WTC11 (cell line): ENCODE data around the gene ADGRF1. TPM values are rescaled to one million over a fixed set of nuclear protein-coding genes. Genes with fewer than 3 reads are reported as not detected.

ENCODE experiments used
- ATAC-seq: fragments of 200-7000 bp; cut with Tn5 transposase; 2 replicates; pipeline ENCODE4 v1.10.0; 2021; ENCODE audit warnings: mild to moderate bottlenecking, moderate library complexity
- CTCF ChIA-PET: fragments of 300-600 bp; sonication (Branson Sonifier 250); formaldehyde crosslinking; loops from one replicate; lab custom pipeline; 2021; ENCODE audit warnings: antibody characterized with exemption; lab: Charles Lee
- POLR2A ChIA-PET: fragments of 350-600 bp; sonication (Branson Sonifier 250); formaldehyde crosslinking; loops from one replicate; lab custom pipeline; 2021; ENCODE audit warnings: antibody characterized with exemption; lab: Charles Lee
- DNase-seq: peaks from one replicate; pipeline ENCODE4 v3.0.0; 2021; ENCODE audit warnings: low spot score
- H3K27ac Mint-ChIP-seq: 2 replicates; pipeline ENCODE4 v1.8.0; 2021; ENCODE audit warnings: mixed read lengths
- H3K27me3 Mint-ChIP-seq: 2 replicates; pipeline ENCODE4 v1.8.0; 2021; ENCODE audit warnings: low read depth, mild to moderate bottlenecking, moderate library complexity, mixed read lengths
- H3K36me3 Mint-ChIP-seq: 2 replicates; pipeline ENCODE4 v1.8.0; 2021; ENCODE audit warnings: mixed read lengths
- H3K4me1 Mint-ChIP-seq: 2 replicates; pipeline ENCODE4 v1.8.0; 2022; ENCODE audit warnings: mixed read lengths
- H3K4me3 Mint-ChIP-seq: 2 replicates; pipeline ENCODE4 v1.8.0; 2021; ENCODE audit warnings: mild to moderate bottlenecking, moderate library complexity, mixed read lengths
- H3K9me3 Mint-ChIP-seq: 2 replicates; pipeline ENCODE4 v1.8.0; 2021; ENCODE audit warnings: mixed read lengths
- CBFB ChIP-seq: sonication (generic); formaldehyde crosslinking; IDR thresholded peaks from 2 replicates; pipeline ENCODE4 v1.8.1; 2022; ENCODE audit warnings: mild to moderate bottlenecking, low read depth, missing genetic modification reagents
- EMX1 ChIP-seq: fragments of 250-450 bp; sonication (Bioruptor Pico); IDR thresholded peaks from 2 replicates; pipeline ENCODE4 v1.8.0; 2021; ENCODE audit warnings: mild to moderate bottlenecking
- ESRRA ChIP-seq: sonication (generic); formaldehyde crosslinking; IDR thresholded peaks from 2 replicates; pipeline ENCODE4 v1.8.1; 2022; ENCODE audit warnings: mild to moderate bottlenecking, missing genetic modification reagents, borderline replicate concordance
- ETV6 ChIP-seq: sonication (generic); formaldehyde crosslinking; IDR thresholded peaks from 2 replicates; pipeline ENCODE4 v1.8.1; 2022; ENCODE audit warnings: mild to moderate bottlenecking, missing genetic modification reagents
- FOXJ3 ChIP-seq: sonication (generic); formaldehyde crosslinking; IDR thresholded peaks from 2 replicates; pipeline ENCODE4 v1.9.0; 2021; ENCODE audit warnings: missing genetic modification reagents, mild to moderate bottlenecking, borderline replicate concordance
- FOXP1 ChIP-seq: sonication (generic); formaldehyde crosslinking; IDR thresholded peaks from 2 replicates; pipeline ENCODE4 v1.8.0; 2022; ENCODE audit warnings: missing genetic modification reagents, mild to moderate bottlenecking, moderate library complexity, borderline replicate concordance
- GTF2I ChIP-seq: fragments of 250-450 bp; sonication (Bioruptor Pico); conservative IDR thresholded peaks from 2 replicates; pipeline ENCODE4 v1.4.0; 2021; ENCODE audit warnings: mild to moderate bottlenecking
- JUN ChIP-seq: sonication (generic); formaldehyde crosslinking; IDR thresholded peaks from 2 replicates; pipeline ENCODE4 v1.8.0; 2023; ENCODE audit warnings: mild to moderate bottlenecking, missing genetic modification reagents
- KAT7 ChIP-seq: sonication (generic); formaldehyde crosslinking; IDR thresholded peaks from 2 replicates; pipeline ENCODE4 v1.8.1; 2023; ENCODE audit warnings: missing genetic modification reagents, mild to moderate bottlenecking, borderline replicate concordance
- MXD4 ChIP-seq: fragments of 250-450 bp; sonication (Bioruptor Pico); IDR thresholded peaks from 2 replicates; pipeline ENCODE4 v1.8.0; 2021; ENCODE audit warnings: mild to moderate bottlenecking, moderate library complexity, borderline replicate concordance
- NFYB ChIP-seq: sonication (generic); formaldehyde crosslinking; conservative IDR thresholded peaks from 2 replicates; pipeline ENCODE4 v1.8.0; 2022; ENCODE audit warnings: low read depth, missing genetic modification reagents
- OVOL2 ChIP-seq: fragments of 250-450 bp; sonication (Bioruptor Pico); IDR thresholded peaks from 2 replicates; pipeline ENCODE4 v1.9.0; 2021; ENCODE audit warnings: mild to moderate bottlenecking, borderline replicate concordance
- RELA ChIP-seq: sonication (generic); formaldehyde crosslinking; IDR thresholded peaks from 2 replicates; pipeline ENCODE4 v1.8.1; 2022; ENCODE audit warnings: missing genetic modification reagents, mild to moderate bottlenecking, borderline replicate concordance
- SMAD4 ChIP-seq: sonication (generic); formaldehyde crosslinking; IDR thresholded peaks from 2 replicates; pipeline ENCODE4 v1.8.0; 2022; ENCODE audit warnings: mild to moderate bottlenecking, missing genetic modification reagents
- TCF7 ChIP-seq: sonication (generic); formaldehyde crosslinking; IDR thresholded peaks from 2 replicates; pipeline ENCODE4 v1.8.0; 2022; ENCODE audit warnings: mild to moderate bottlenecking, low read depth, missing genetic modification reagents, moderate library complexity
- USF1 ChIP-seq: sonication (generic); formaldehyde crosslinking; IDR thresholded peaks from 2 replicates; pipeline ENCODE4 v1.8.0; 2022; ENCODE audit warnings: mild to moderate bottlenecking, missing genetic modification reagents
- ZBTB21 ChIP-seq: sonication (generic); formaldehyde crosslinking; IDR thresholded peaks from 2 replicates; pipeline ENCODE4 v1.8.1; 2023; ENCODE audit warnings: mild to moderate bottlenecking, missing genetic modification reagents, borderline replicate concordance
- ZNF138 ChIP-seq: sonication (generic); formaldehyde crosslinking; conservative IDR thresholded peaks from 2 replicates; pipeline ENCODE4 v1.8.1; 2022; ENCODE audit warnings: mild to moderate bottlenecking, moderate library complexity, missing genetic modification reagents
- ZNF232 ChIP-seq: sonication (generic); formaldehyde crosslinking; IDR thresholded peaks from 2 replicates; pipeline ENCODE4 v1.8.0; 2022; ENCODE audit warnings: mild to moderate bottlenecking, missing genetic modification reagents
- ZNF263 ChIP-seq: sonication (generic); formaldehyde crosslinking; IDR thresholded peaks from 2 replicates; pipeline ENCODE4 v1.8.1; 2022; ENCODE audit warnings: low read depth, mild to moderate bottlenecking, moderate library complexity, missing genetic modification reagents
- ZNF396 ChIP-seq: fragments of 250-450 bp; sonication (Bioruptor Pico); IDR thresholded peaks from 2 replicates; pipeline ENCODE4 v1.8.0; 2021; ENCODE audit warnings: mild to moderate bottlenecking, moderate library complexity, borderline replicate concordance
- ZNF512 ChIP-seq: sonication (generic); formaldehyde crosslinking; IDR thresholded peaks from 2 replicates; pipeline ENCODE4 v1.8.1; 2022; ENCODE audit warnings: missing genetic modification reagents, borderline replicate concordance
- total RNA-seq: library from RNA; stranded (reverse); gene quantifications from 3 replicates; pipeline ENCODE4 v1.2.3, GENCODE V29; 2021
- TF ChIP-seq, protein P1 (sequence below): sonication (generic); formaldehyde crosslinking; IDR thresholded peaks from 2 replicates; pipeline ENCODE4 v1.8.1; 2023; ENCODE audit warnings: mild to moderate bottlenecking, missing genetic modification reagents
- TF ChIP-seq, protein P2 (sequence below): sonication (generic); formaldehyde crosslinking; conservative IDR thresholded peaks from 2 replicates; pipeline ENCODE4 v1.8.1; 2022; ENCODE audit warnings: mild to moderate bottlenecking, missing genetic modification reagents
- TF ChIP-seq, protein P3 (sequence below): fragments of 250-450 bp; sonication (Bioruptor Pico); IDR thresholded peaks from 2 replicates; pipeline ENCODE4 v1.9.0; 2021; ENCODE audit warnings: mild to moderate bottlenecking

The ADGRF1 gene
- total RNA-seq, 1 experiment from 2014 or later = 0.26 TPM

DNA sequence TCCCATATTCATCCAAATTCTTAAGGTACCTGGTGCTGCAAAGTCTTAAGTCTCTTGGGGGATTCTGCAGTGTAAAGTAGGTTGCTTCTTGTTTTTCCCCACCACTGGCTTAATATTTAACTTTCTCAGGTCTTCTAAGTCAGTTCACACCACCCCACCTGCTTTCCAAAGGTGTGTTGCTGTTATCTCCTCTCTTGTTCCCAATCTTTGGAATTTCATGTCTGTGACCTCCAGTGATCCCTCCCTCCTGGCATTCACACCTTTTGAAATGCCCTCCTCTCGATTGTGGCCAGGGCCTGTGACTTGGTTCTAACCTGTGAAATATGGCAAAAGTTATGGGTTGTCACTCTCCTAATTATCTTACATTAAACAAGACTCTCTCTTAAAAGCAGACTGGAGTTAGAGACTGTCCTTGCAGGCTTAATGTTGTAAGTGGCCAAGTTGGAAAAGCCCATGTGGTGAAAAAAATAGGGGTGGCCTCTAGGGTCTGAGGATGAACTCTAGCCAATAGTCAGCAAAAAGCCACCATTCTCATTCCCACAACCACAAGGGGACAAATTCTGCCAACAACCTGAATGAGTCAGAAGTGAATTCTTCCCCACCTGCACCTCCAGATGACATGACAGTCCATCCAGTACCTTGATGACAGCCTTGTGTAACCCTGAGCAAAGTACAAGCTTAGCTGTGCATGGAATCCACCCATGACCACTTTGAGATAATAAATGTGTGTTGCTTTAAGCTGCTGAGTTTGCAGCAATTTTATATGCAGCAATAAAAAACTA, 45.1 kb downstream of the ADGRF1 start:
- Mint-ChIP-seq H3K27me3 (no peaks in the 10 kb centered on the region), H3K4me3 (no peak overlapping the region), H3K9me3 (no peaks in the 10 kb centered on the region), H3K4me1 (no peaks in the 10 kb centered on the region), H3K27ac (no peak overlapping the region), H3K36me3 (no peaks in the 10 kb centered on the region)
- ATAC-seq (no peak), DNase-seq (no peak)
- ChIA-PET POLR2A (no interaction called here), CTCF (no interaction called here)
- no peak for TF ChIP-seq USF1

GRCh38 chr6:46994933-46995332, 47.2 kb downstream of the ADGRF1 start:
- TF ChIP-seq, protein P1, sequence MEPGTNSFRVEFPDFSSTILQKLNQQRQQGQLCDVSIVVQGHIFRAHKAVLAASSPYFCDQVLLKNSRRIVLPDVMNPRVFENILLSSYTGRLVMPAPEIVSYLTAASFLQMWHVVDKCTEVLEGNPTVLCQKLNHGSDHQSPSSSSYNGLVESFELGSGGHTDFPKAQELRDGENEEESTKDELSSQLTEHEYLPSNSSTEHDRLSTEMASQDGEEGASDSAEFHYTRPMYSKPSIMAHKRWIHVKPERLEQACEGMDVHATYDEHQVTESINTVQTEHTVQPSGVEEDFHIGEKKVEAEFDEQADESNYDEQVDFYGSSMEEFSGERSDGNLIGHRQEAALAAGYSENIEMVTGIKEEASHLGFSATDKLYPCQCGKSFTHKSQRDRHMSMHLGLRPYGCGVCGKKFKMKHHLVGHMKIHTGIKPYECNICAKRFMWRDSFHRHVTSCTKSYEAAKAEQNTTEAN = no peak
- TF ChIP-seq RELA (CRISPR knock-in tag) = no peak
- no peak for TF ChIP-seq JUN (CRISPR knock-in tag)
- TF ChIP-seq SMAD4 (CRISPR knock-in tag) = no peak
- TF ChIP-seq NFYB (CRISPR knock-in tag) = no peak
- TF ChIP-seq, protein P2, sequence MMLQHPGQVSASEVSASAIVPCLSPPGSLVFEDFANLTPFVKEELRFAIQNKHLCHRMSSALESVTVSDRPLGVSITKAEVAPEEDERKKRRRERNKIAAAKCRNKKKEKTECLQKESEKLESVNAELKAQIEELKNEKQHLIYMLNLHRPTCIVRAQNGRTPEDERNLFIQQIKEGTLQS = no peak
- TF ChIP-seq ZNF396 (CRISPR knock-in tag) = no peak
- no peak for TF ChIP-seq ZBTB21 (CRISPR knock-in tag)
- TF ChIP-seq ZNF263 (CRISPR knock-in tag) = no peak
- TF ChIP-seq ZNF138 (CRISPR knock-in tag) = no peak
- no peak for TF ChIP-seq ETV6 (CRISPR knock-in tag)
- no peak for TF ChIP-seq CBFB
- no peak for TF ChIP-seq TCF7 (CRISPR knock-in tag)
- TF ChIP-seq FOXJ3 = no peak
- H3K36me3 Mint-ChIP-seq = no peaks in the 10 kb centered on the region
- no peak for ATAC-seq
- 0 out of 2 replicates have a peak, but pooled peaks cover 6% of the 10 kb centered on the region for H3K4me1 Mint-ChIP-seq
- H3K27ac Mint-ChIP-seq = no peak overlapping the region
- POLR2A ChIA-PET = no interaction called here
- no peaks in the 10 kb centered on the region; the same call in 1 of the 2 replicates for H3K27me3 Mint-ChIP-seq
- H3K4me3 Mint-ChIP-seq = no peak overlapping the region
- no peak for DNase-seq
- CTCF ChIA-PET = no interaction called here
- no peaks in the 10 kb centered on the region for H3K9me3 Mint-ChIP-seq

DNA sequence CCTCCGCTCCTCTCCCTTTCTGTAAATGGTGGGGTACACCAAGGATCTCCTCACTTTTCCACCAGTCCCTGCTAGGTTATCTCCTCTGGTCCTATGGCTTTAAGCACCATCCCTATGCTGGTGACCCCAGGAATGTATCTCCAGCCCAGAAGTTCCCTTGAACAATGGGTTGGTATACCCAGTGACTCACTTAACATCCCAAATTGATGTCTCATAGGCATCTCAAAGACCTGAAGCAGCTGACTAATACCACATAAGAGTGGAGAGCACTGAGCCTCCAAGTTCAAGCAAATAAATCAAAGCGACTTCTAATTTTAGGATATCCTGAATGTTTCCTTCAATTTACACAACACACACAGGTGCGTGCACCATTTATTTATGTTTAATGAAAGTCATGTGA, 48.3 kb downstream of the ADGRF1 start:
- no peak for ATAC-seq
- 0 out of 2 replicates have a peak, but pooled peaks cover 6% of the 10 kb centered on the region for H3K4me1 Mint-ChIP-seq
- CTCF ChIA-PET = interaction anchor here (0.6 kb wide), 1 partner anchor 145 kb away, joined by 3 read pairs; no protein-coding TSS in a partner anchor
- H3K9me3 Mint-ChIP-seq = no peaks in the 10 kb centered on the region
- no peaks in the 10 kb centered on the region for H3K36me3 Mint-ChIP-seq
- DNase-seq = no peak
- TF ChIP-seq MXD4 (CRISPR knock-in tag) = no peak
- TF ChIP-seq ZNF138 (CRISPR knock-in tag) = no peak
- TF ChIP-seq ZNF512 (CRISPR knock-in tag) = no peak
- no peak for TF ChIP-seq KAT7
- no peak for TF ChIP-seq OVOL2 (CRISPR knock-in tag)
- no peak for TF ChIP-seq GTF2I (CRISPR knock-in tag)
- TF ChIP-seq ZNF232 (CRISPR knock-in tag) = no peak
- TF ChIP-seq FOXP1 = no peak
- no peak for TF ChIP-seq ZNF263 (CRISPR knock-in tag)
- TF ChIP-seq, protein P3, sequence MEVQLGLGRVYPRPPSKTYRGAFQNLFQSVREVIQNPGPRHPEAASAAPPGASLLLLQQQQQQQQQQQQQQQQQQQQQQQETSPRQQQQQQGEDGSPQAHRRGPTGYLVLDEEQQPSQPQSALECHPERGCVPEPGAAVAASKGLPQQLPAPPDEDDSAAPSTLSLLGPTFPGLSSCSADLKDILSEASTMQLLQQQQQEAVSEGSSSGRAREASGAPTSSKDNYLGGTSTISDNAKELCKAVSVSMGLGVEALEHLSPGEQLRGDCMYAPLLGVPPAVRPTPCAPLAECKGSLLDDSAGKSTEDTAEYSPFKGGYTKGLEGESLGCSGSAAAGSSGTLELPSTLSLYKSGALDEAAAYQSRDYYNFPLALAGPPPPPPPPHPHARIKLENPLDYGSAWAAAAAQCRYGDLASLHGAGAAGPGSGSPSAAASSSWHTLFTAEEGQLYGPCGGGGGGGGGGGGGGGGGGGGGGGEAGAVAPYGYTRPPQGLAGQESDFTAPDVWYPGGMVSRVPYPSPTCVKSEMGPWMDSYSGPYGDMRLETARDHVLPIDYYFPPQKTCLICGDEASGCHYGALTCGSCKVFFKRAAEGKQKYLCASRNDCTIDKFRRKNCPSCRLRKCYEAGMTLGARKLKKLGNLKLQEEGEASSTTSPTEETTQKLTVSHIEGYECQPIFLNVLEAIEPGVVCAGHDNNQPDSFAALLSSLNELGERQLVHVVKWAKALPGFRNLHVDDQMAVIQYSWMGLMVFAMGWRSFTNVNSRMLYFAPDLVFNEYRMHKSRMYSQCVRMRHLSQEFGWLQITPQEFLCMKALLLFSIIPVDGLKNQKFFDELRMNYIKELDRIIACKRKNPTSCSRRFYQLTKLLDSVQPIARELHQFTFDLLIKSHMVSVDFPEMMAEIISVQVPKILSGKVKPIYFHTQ (CRISPR knock-in tag) = no peak
- TF ChIP-seq EMX1 (CRISPR knock-in tag) = no peak
- no peak for TF ChIP-seq RELA (CRISPR knock-in tag)
- TF ChIP-seq ESRRA (CRISPR knock-in tag) = no peak
- no peak for TF ChIP-seq USF1
- H3K4me3 Mint-ChIP-seq = no peak overlapping the region
- no peaks in the 10 kb centered on the region; the same call in 1 of the 2 replicates for H3K27me3 Mint-ChIP-seq
- POLR2A ChIA-PET = no interaction called here
- H3K27ac Mint-ChIP-seq = no peak overlapping the region
